Measurements from ENCODE around the gene SLC6A15. TPM values are rescaled to one million over a fixed set of nuclear protein-coding genes. Genes with fewer than 3 reads are reported as not detected.

Gene SLC6A15
- total and polyA plus RNA-seq, 9 of the 15 experiments (the other 6 are each of a cell fraction or from before 2014, with no cell fraction given) = not detected

- DNase-seq (ENCODE audit: extremely low read depth in 1 of 4, low spot score in 3 of 4) (no peak), FAIRE-seq (no peak), ATAC-seq (no peak)
- no peak overlapping the region for H3K4me3 ChIP-seq
- TF ChIP-seq MEF2D (tag; conservative IDR thresholded peaks at IDR 0.05; ENCODE audit: low read depth) = no peak
- TF ChIP-seq E2F1 (CRISPR knock-in tag; IDR thresholded peaks at IDR 0.05) = no peak
- TF ChIP-seq CCAR2 (IDR thresholded peaks at IDR 0.05; ENCODE audit: low read depth, low read length) = no peak
- no peak for TF ChIP-seq TCF7L2 (IDR thresholded peaks at IDR 0.05; ENCODE audit: low read depth, low read length)
- TF ChIP-seq NFRKB (IDR thresholded peaks at IDR 0.05; ENCODE audit: low read depth) = no peak
- no peak for TF ChIP-seq ZNF445 (CRISPR knock-in tag; IDR thresholded peaks at IDR 0.05; ENCODE audit: low read depth)
- no peak for TF ChIP-seq NR4A1 (CRISPR knock-in tag; IDR thresholded peaks at IDR 0.05)
- TF ChIP-seq NR4A1 (tag; IDR thresholded peaks at IDR 0.05) = no peak
- 0% methylated on average over 1 of the region's 1 CpG for WGBS (ENCODE audit: insufficient coverage, low coverage, missing lambda C conversion rate)
- no peak overlapping the region for H2AFZ ChIP-seq (ENCODE audit: low read depth, low read length)
- no peak overlapping the region for H3K4me2 ChIP-seq (ENCODE audit: insufficient read depth, low read length)
- H3K27ac ChIP-seq (ENCODE audit: extremely low read depth, low read depth, low read length) = no peak overlapping the region
- no peaks in the 10 kb centered on the region for H3K36me3 ChIP-seq (ENCODE audit: control insufficient read depth, insufficient read depth, low read length)
- H3K27me3 ChIP-seq (ENCODE audit: control insufficient read depth in 2 of 2, insufficient read depth in 2 of 2, low read length in 2 of 2) = no peaks in the 10 kb centered on the region
- no peaks in the 10 kb centered on the region for H3K4me1 ChIP-seq (replicated peaks in 1 of 2; ENCODE audit: control insufficient read depth in 2 of 2, insufficient read depth in 2 of 2, low read length in 2 of 2)
- ChIA-PET CTCF (ENCODE audit: low intra/inter-chr PET ratio) (no interaction called here), POLR2A (no interaction called here)
- H3K9me3 ChIP-seq (replicated peaks; ENCODE audit: control insufficient read depth, insufficient read depth, low read depth, low read length) = no peaks in the 10 kb centered on the region
- no peak overlapping the region for H3K9ac ChIP-seq (ENCODE audit: insufficient read depth in 1 of 2, low read depth in 2 of 2, low read length in 2 of 2)
- intact Hi-C loops (cut with micrococcal nuclease) = no loop called here
- BruUV-seq (replicated peaks) = no TSS peak
- no peaks in the 10 kb centered on the region for H4K20me1 ChIP-seq (replicated peaks; ENCODE audit: control insufficient read depth, insufficient read depth, low read length)
- no peaks in the 10 kb centered on the region for H3K79me2 ChIP-seq (ENCODE audit: control insufficient read depth, insufficient read depth, low read length)
- in situ Hi-C loops (cut with MboI) = no loop called here
- H3K9me1 ChIP-seq (ENCODE audit: control insufficient read depth, insufficient read depth, low read length) = no peaks in the 10 kb centered on the region
These were observed 98.6 kb downstream of the SLC6A15 start for GRCh38 chr12:84813780-84814663.

Measured in K562 (cell line).